ENCODE data around the gene INPP5F. TPM values are rescaled to one million over a fixed set of nuclear protein-coding genes. Genes with fewer than 3 reads are reported as not detected.
A peak's percentile ranks its signal among the peaks of the same experiment; 100 is the strongest.

INPP5F gene
- total and polyA plus RNA-seq, 9 donors = 8.1 to 18.8 (median 13.8) TPM

DNA sequence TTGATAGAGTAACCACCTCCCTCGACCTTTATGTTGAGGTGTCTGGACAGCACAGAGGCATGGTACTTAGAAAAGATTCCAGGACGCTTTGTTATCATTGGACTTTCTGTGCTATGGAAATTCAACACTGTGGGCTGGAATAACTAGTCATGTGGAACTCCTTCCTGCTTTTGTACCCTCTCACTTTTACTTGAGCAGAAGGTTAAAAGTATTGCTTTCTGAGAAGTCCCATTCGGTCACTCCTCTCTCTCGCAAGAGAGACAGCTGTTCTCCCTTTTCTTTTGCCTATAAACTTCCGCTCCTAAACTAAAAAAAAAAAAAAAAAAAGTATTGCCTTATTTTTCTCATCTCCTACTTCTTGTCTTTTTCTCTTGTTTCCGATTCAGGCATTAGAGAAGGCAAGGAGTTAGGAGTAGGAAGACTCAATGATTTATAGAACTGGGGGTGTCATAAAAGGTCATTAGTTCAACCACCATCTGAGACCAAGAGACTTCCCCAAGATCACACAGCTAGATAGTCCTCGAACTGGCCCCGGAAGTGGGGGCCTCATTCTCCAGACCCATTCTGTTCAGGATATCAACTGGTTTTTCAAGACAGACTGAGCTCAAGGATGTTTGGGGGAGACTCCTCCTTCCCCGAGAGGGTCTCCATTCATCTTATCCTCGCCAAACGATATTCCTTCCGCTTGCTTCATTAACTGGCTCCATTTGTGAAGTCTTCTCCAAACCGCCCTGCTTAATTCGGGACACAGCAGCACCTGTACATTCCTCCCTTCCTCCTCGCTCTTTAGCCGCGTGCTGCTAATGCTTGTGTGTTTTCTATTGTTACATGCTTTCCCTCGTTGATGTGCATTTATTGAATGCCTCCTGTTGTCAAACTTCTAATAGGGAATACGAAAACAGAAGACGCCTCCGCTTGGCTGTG is 995 bp upstream of the INPP5F start:
- WGBS, 3 donors = 5 to 11% (median 5%) methylated on average over 21 of the region's 21 CpGs
- H3K36me3 ChIP-seq = no peaks in the 10 kb centered on the region
- peak overlapping the region; percentile 95 for H3K4me3 ChIP-seq
- H3K9me3 ChIP-seq = no peaks in the 10 kb centered on the region
- TF ChIP-seq, protein P1, sequence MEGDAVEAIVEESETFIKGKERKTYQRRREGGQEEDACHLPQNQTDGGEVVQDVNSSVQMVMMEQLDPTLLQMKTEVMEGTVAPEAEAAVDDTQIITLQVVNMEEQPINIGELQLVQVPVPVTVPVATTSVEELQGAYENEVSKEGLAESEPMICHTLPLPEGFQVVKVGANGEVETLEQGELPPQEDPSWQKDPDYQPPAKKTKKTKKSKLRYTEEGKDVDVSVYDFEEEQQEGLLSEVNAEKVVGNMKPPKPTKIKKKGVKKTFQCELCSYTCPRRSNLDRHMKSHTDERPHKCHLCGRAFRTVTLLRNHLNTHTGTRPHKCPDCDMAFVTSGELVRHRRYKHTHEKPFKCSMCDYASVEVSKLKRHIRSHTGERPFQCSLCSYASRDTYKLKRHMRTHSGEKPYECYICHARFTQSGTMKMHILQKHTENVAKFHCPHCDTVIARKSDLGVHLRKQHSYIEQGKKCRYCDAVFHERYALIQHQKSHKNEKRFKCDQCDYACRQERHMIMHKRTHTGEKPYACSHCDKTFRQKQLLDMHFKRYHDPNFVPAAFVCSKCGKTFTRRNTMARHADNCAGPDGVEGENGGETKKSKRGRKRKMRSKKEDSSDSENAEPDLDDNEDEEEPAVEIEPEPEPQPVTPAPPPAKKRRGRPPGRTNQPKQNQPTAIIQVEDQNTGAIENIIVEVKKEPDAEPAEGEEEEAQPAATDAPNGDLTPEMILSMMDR (IDR thresholded peaks at IDR 0.05) = no peak
- TF ChIP-seq EP300 (IDR thresholded peaks at IDR 0.05) (no peak), POLR2A (IDR thresholded peaks at IDR 0.05) (no peak)
- no peaks in the 10 kb centered on the region for H3K27me3 ChIP-seq
- peak in 3 of 5 donors; percentile 10 to 32 (median 23) for DNase-seq
- H3K4me1 ChIP-seq (ENCODE audit: insufficient read depth) = peaks cover 3% of the 10 kb centered on the region
- peak overlapping the region; percentile 70 to 88 for H3K27ac ChIP-seq
- intact Hi-C loops (cut with DNase I) = no loop called here

DNA sequence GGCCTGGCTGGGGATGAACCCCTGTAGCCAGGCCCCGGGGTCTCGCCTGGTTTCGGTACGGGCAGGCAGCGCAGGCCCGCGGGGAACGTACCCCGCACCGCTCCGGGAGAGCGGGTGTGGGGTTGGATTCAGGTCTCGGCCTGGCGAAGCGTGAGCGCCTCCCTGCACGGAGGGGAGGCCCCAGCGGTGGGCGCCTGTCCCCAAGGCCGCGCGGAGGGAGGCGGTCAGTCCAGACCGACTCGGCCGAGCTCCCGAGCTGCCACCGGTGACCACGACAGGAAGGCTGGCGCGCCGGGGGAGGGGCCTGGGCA is 378 bp upstream of the INPP5F start:
- H3K27ac ChIP-seq = peak overlapping the region; percentile 70 to 88
- peaks cover 3% of the 10 kb centered on the region for H3K4me1 ChIP-seq (ENCODE audit: insufficient read depth)
- 0 to 1% (median 1%) methylated on average over 30 to 32 of the region's 32 CpGs for WGBS, 3 donors
- peak; percentile 74 for TF ChIP-seq POLR2A (IDR thresholded peaks at IDR 0.05)
- TF ChIP-seq, protein P1 (IDR thresholded peaks at IDR 0.05) = no peak
- no peaks in the 10 kb centered on the region for H3K9me3 ChIP-seq
- intact Hi-C loops (cut with DNase I) = no loop called here
- peak overlapping the region; percentile 95 for H3K4me3 ChIP-seq
- no peaks in the 10 kb centered on the region for H3K36me3 ChIP-seq
- DNase-seq = no peak
- H3K27me3 ChIP-seq = no peaks in the 10 kb centered on the region

DNA sequence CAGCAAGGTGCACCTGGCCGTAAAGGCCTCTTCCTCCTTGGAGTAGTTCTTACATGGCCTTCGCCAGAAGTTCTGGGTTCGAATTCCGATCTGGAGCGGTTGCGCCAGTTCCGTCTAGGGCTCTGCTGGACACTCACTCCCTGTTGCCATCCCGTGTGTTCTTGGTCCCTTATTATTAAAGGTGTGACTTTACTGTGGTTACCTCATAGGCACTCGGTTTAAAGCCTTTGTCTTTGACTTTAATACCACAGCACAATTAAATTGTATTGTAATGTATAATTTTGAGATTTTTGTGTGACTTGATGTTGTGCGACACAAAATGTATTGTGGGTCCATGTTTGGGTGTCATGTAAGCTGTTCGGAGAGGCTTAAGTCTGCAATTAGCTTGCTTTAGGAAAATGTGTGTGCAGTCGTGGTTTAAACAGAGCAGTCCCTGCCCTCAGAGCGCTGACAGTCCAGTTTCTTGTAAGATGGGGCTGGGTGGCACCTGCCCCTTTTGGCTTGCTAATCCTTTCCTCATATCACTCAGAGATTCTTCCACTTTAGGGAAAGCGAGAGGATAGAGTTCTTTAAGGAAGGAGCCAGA is 919 bp downstream of the INPP5F start:
- 45 to 47% (median 46%) methylated on average over 14 of the region's 14 CpGs for WGBS, 3 donors
- intact Hi-C loops (cut with DNase I) = no loop called here

GRCh38 chr10:119728172-119728800 is 2.4 kb downstream of the INPP5F start:
- intact Hi-C loops (cut with DNase I) = no loop called here
- Histone ChIP-seq H3K9me3 (no peaks in the 10 kb centered on the region), H3K27me3 (no peaks in the 10 kb centered on the region), H3K27ac (no peak overlapping the region), H3K36me3 (no peaks in the 10 kb centered on the region), H3K4me3 (no peak overlapping the region), H3K4me1 (ENCODE audit: insufficient read depth) (peaks cover 3% of the 10 kb centered on the region)
- DNase-seq = no peak
- TF ChIP-seq POLR2A (IDR thresholded peaks at IDR 0.05) = no peak
- TF ChIP-seq EP300 (IDR thresholded peaks at IDR 0.05) = no peak
- TF ChIP-seq, protein P1 (IDR thresholded peaks at IDR 0.05) = no peak
- WGBS, 3 donors = 79 to 92% (median 89%) methylated on average over 3 of the region's 3 CpGs

More for the DNA sequence above, 919 bp downstream of the INPP5F start:
- DNase-seq = peak in 1 of 5 donors; percentile 18
- TF ChIP-seq EP300 (IDR thresholded peaks at IDR 0.05) (no peak), POLR2A (IDR thresholded peaks at IDR 0.05) (no peak)
- TF ChIP-seq, protein P1 (IDR thresholded peaks at IDR 0.05) = no peak
- H3K27me3 ChIP-seq = no peaks in the 10 kb centered on the region
- H3K4me1 ChIP-seq (ENCODE audit: insufficient read depth) = peaks cover 3% of the 10 kb centered on the region
- no peaks in the 10 kb centered on the region for H3K9me3 ChIP-seq
- H3K27ac ChIP-seq = peak overlapping the region in 1 of 2 donors; percentile 55
- H3K4me3 ChIP-seq = peak overlapping the region; percentile 95
- no peaks in the 10 kb centered on the region for H3K36me3 ChIP-seq
